Measurements from ENCODE around the gene OVCH2.
A peak's percentile ranks its signal among the peaks of the same experiment; 100 is the strongest.
"Not testable (repeated sequence)": the region's sequence is repeated elsewhere in the genome, so short reads cannot be mapped to it uniquely, and the experiment has no call there.

OVCH2 gene

GRCh38 chr11:7666292-7666866 lies 39.9 kb downstream of the OVCH2 start:
- Histone ChIP-seq H3K36me3 (replicated peaks) (no peaks in the 10 kb centered on the region), H3K4me1 (peaks cover 21% of the 10 kb centered on the region), H3K9me3 (no peaks in the 10 kb centered on the region), H3K4me3 (no peak overlapping the region), H3K27me3 (ENCODE audit: low read depth) (no peaks in the 10 kb centered on the region)
- DNase-seq (ENCODE audit: low spot score in 2 of 2) = no peak
- in situ Hi-C loops (cut with MboI; ENCODE audit: low sequenced_read_pairs) = loop anchor here (25.0 kb wide), 1 partner anchor 504 kb away; no protein-coding TSS in a partner anchor

DNA sequence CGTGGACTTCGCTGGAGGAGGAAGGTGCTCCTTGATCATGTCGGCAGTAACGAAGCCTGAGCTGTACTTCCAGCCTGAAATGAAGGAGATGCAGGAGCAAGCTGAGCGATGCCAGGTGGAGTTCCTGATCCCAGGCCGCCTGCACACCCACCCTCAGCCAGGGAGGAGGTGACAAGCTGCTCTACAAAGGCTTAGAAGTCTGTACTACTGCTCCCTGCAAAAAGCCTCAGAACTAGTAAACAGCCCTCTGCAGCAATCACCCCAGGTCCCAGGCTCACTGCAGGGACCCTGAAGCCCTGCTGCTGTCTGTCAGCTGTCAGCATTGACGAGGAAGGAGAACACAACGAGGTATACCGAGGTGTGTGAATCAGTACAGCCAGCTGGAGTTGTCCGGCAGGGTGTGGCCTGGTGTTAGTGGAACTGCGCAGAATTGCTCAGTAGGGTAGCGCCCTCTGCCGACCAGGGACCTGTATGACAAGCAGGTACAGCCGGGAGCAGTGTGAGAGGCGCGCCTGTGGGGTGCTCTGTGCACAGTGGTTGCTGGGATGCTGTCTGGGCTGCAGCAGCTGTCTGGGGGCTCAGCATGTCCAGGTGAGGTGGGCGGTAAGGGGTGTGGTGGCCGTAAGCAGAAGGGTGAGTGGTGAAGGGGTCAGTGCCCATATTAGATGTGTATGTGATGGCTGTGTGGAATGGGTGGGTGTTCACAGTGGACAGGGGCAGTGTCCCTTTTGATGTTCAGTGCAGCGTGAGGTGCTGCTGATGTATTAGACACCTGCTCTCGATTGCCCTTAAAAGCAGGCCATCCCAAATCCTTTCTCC lies 40.6 kb downstream of the OVCH2 start:
- no peaks in the 10 kb centered on the region for H3K27me3 ChIP-seq (ENCODE audit: low read depth)
- H3K4me1 ChIP-seq = peaks cover 21% of the 10 kb centered on the region
- DNase-seq (ENCODE audit: low spot score in 2 of 2) = peak; percentile 68 to 94
- in situ Hi-C loops (cut with MboI; ENCODE audit: low sequenced_read_pairs) = loop anchor here (25.0 kb wide), 1 partner anchor 503 kb away; no protein-coding TSS in a partner anchor
- H3K9me3 ChIP-seq = no peaks in the 10 kb centered on the region
- no peaks in the 10 kb centered on the region for H3K36me3 ChIP-seq (replicated peaks)
- H3K4me3 ChIP-seq = no peak overlapping the region

- peaks cover 21% of the 10 kb centered on the region for H3K4me1 ChIP-seq
- no peaks in the 10 kb centered on the region for H3K9me3 ChIP-seq
- no peaks in the 10 kb centered on the region for H3K27me3 ChIP-seq (ENCODE audit: low read depth)
- H3K4me3 ChIP-seq = no peak overlapping the region
- DNase-seq (ENCODE audit: low spot score in 2 of 2) = no peak
- in situ Hi-C loops (cut with MboI; ENCODE audit: low sequenced_read_pairs) = loop anchor here (25.0 kb wide), 1 partner anchor 503 kb away; no protein-coding TSS in a partner anchor
- H3K36me3 ChIP-seq (replicated peaks) = no peaks in the 10 kb centered on the region
Measured at GRCh38 chr11:7664867-7665266, 41.4 kb downstream of the OVCH2 start.

GRCh38 chr11:7663531-7663930 lies 42.7 kb downstream of the OVCH2 start:
- H3K4me1 ChIP-seq = peaks cover 12% of the 10 kb centered on the region
- in situ Hi-C loops (cut with MboI; ENCODE audit: low sequenced_read_pairs) = loop anchor here (25.0 kb wide), 1 partner anchor 501 kb away; no protein-coding TSS in a partner anchor
- not testable (repeated sequence) for H3K4me3 ChIP-seq; H3K27me3 ChIP-seq (ENCODE audit: low read depth); DNase-seq (ENCODE audit: low spot score in 2 of 2); H3K9me3 ChIP-seq; H3K36me3 ChIP-seq (replicated peaks)

GRCh38 chr11:7657306-7658025 lies 48.8 kb downstream of the OVCH2 start:
- H3K36me3 ChIP-seq (replicated peaks) = peaks cover 9% of the 10 kb centered on the region
- peaks cover 4% of the 10 kb centered on the region for H3K4me1 ChIP-seq
- in situ Hi-C loops (cut with MboI; ENCODE audit: low sequenced_read_pairs) = loop anchor here (25.0 kb wide), 1 partner anchor 495 kb away; no protein-coding TSS in a partner anchor
- H3K4me3 ChIP-seq = no peak overlapping the region
- H3K9me3 ChIP-seq = no peaks in the 10 kb centered on the region
- DNase-seq (ENCODE audit: low spot score in 2 of 2) = peak; percentile 84 to 87
- H3K27me3 ChIP-seq (ENCODE audit: low read depth) = no peaks in the 10 kb centered on the region

- no peaks in the 10 kb centered on the region for H3K27me3 ChIP-seq (ENCODE audit: low read depth)
- DNase-seq (ENCODE audit: low spot score in 2 of 2) = no peak
- in situ Hi-C loops (cut with MboI; ENCODE audit: low sequenced_read_pairs) = loop anchor here (25.0 kb wide), 1 partner anchor 494 kb away; no protein-coding TSS in a partner anchor
- H3K4me3 ChIP-seq = no peak overlapping the region
- no peaks in the 10 kb centered on the region for H3K9me3 ChIP-seq
- H3K36me3 ChIP-seq (replicated peaks) = peaks cover 14% of the 10 kb centered on the region
- peaks cover 4% of the 10 kb centered on the region for H3K4me1 ChIP-seq
Measured at GRCh38 chr11:7656704-7657103, 49.6 kb downstream of the OVCH2 start.

GRCh38 chr11:7655253-7656217 lies 50.7 kb downstream of the OVCH2 start:
- in situ Hi-C loops (cut with MboI; ENCODE audit: low sequenced_read_pairs) = loop anchor here (25.0 kb wide), 1 partner anchor 493 kb away; no protein-coding TSS in a partner anchor
- H3K36me3 ChIP-seq (replicated peaks) = peaks cover 23% of the 10 kb centered on the region
- no peaks in the 10 kb centered on the region for H3K9me3 ChIP-seq
- H3K27me3 ChIP-seq (ENCODE audit: low read depth) = no peaks in the 10 kb centered on the region
- peaks cover 4% of the 10 kb centered on the region for H3K4me1 ChIP-seq
- H3K4me3 ChIP-seq = no peak overlapping the region
- DNase-seq (ENCODE audit: low spot score in 2 of 2) = no peak

DNA sequence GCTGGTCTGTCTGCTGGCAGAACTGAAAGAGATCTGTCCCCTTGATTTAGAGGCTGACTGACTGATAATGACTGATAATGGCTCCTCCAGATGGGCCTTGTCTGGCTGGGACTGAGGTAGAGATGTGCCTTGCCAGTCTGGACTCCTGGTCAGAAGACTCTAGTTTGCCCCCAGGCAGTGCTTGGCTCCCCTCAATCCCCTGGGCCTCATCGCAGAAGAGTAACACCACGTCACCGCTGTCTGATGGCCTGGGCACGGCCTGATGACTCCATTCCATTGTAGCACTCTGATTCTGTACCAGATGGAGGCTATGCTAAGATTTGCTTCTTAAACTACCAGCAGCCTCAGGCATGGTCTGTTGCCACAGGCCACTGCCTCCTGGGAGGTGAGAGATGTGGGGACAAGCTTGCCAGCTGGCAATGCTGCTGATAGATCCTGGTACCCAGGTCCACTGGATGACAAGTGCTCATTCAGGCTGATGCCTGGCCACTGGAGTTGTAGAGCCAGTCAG lies 52.0 kb downstream of the OVCH2 start:
- Histone ChIP-seq H3K4me1 (peaks cover 4% of the 10 kb centered on the region), H3K4me3 (no peak overlapping the region), H3K36me3 (replicated peaks) (peaks cover 36% of the 10 kb centered on the region), H3K9me3 (no peaks in the 10 kb centered on the region), H3K27me3 (ENCODE audit: low read depth) (no peaks in the 10 kb centered on the region)
- no peak for DNase-seq (ENCODE audit: low spot score in 2 of 2)
- in situ Hi-C loops (cut with MboI; ENCODE audit: low sequenced_read_pairs) = loop anchor here (5.0 to 25.0 kb wide), 2 partner anchors 72 to 492 kb away; no protein-coding TSS in a partner anchor

- in situ Hi-C loops (cut with MboI; ENCODE audit: low sequenced_read_pairs) = loop anchor here (5.0 to 25.0 kb wide), 2 partner anchors 69 to 489 kb away; no protein-coding TSS in a partner anchor
- Histone ChIP-seq H3K4me1 (peaks cover 6% of the 10 kb centered on the region), H3K4me3 (no peak overlapping the region), H3K9me3 (no peaks in the 10 kb centered on the region), H3K27me3 (ENCODE audit: low read depth) (no peaks in the 10 kb centered on the region), H3K36me3 (replicated peaks) (peaks cover 43% of the 10 kb centered on the region)
- DNase-seq (ENCODE audit: low spot score in 2 of 2) = no peak
Measured at GRCh38 chr11:7651700-7652099, 54.6 kb downstream of the OVCH2 start.

- Histone ChIP-seq H3K4me1 (peaks cover 8% of the 10 kb centered on the region), H3K9me3 (no peaks in the 10 kb centered on the region), H3K36me3 (replicated peaks) (peaks cover 43% of the 10 kb centered on the region), H3K27me3 (ENCODE audit: low read depth) (no peaks in the 10 kb centered on the region), H3K4me3 (no peak overlapping the region)
- no peak for DNase-seq (ENCODE audit: low spot score in 2 of 2)
- in situ Hi-C loops (cut with MboI; ENCODE audit: low sequenced_read_pairs) = loop anchor here (5.0 to 25.0 kb wide), 2 partner anchors 69 to 489 kb away; no protein-coding TSS in a partner anchor
Measured at GRCh38 chr11:7651140-7651551, 55.1 kb downstream of the OVCH2 start.

- Histone ChIP-seq H3K27me3 (ENCODE audit: low read depth) (no peaks in the 10 kb centered on the region), H3K36me3 (replicated peaks) (peaks cover 41% of the 10 kb centered on the region), H3K4me3 (no peak overlapping the region), H3K9me3 (no peaks in the 10 kb centered on the region), H3K4me1 (peaks cover 11% of the 10 kb centered on the region)
- DNase-seq (ENCODE audit: low spot score in 2 of 2) = no peak
- in situ Hi-C loops (cut with MboI; ENCODE audit: low sequenced_read_pairs) = no loop called here
Measured at GRCh38 chr11:7648264-7648663, 58.0 kb downstream of the OVCH2 start.

GRCh38 chr11:7646866-7647265 lies 59.4 kb downstream of the OVCH2 start:
- H3K9me3 ChIP-seq = no peaks in the 10 kb centered on the region
- in situ Hi-C loops (cut with MboI; ENCODE audit: low sequenced_read_pairs) = no loop called here
- H3K27me3 ChIP-seq (ENCODE audit: low read depth) = no peaks in the 10 kb centered on the region
- no peak overlapping the region for H3K4me3 ChIP-seq
- peaks cover 11% of the 10 kb centered on the region for H3K4me1 ChIP-seq
- no peak for DNase-seq (ENCODE audit: low spot score in 2 of 2)
- peaks cover 33% of the 10 kb centered on the region for H3K36me3 ChIP-seq (replicated peaks)
